ENCODE measurements around the gene BRSK2. TPM values are rescaled to one million over a fixed set of nuclear protein-coding genes. Genes with fewer than 3 reads are reported as not detected.

BRSK2 gene
- total and polyA plus RNA-seq, 2 donors (not counting 1 experiment from before 2014, with no cell fraction given) = 0.11 to 0.33 TPM

- no peaks in the 10 kb centered on the region for H4K20me1 ChIP-seq (ENCODE audit: control insufficient read depth, extremely low read depth, insufficient read depth, low read length)
These were observed 95.8 kb downstream of the BRSK2 start for GRCh38 chr11:1485504-1485885.

DNA sequence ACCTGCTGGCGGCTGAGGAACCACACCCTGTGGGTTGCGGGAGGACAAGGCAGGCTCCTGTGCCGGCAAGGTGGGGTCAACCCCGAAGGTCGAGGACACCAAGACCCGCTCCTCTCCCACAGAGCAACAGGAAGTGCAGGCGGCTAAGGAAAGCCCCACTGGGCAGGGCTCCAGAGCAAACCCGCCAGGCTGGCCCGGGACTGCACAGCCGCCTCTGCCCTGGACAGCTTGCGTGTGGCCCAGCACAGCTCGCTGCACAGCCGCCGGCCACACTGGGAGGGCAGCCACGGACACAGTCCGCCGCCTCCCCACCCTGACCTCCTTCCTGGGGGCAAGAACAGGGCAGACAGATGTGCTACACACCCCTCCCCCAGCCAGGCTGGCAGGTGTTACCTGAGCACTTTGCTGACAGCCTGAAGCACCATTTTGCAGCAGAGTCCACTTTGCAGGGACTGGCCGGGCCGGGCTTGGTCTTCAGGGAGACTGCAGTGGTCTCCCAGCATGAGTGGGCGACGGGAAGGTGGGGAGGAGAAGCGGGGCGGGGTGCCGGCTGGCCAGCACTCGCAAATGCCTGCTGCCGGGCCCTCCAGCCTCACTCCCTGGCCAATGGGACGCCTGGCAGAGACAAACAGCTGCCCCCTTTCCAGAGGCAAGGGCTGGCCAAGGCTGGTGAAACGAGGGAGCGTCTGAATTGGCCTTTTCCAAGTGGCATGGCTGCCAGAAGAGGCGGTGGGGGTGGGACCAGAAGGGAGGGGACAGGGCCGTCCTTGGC is 96.5 kb downstream of the BRSK2 start, which contains the start of gene MOB2:
Gene MOB2, minus strand, starts transcription at position 726 of the 772 bp plus-strand sequence. Its CDS starts 223 bp downstream, at position 503.
- no peaks in the 10 kb centered on the region for H3K9me3 ChIP-seq (ENCODE audit: control insufficient read depth, insufficient read depth, low read depth, low read length)
- TF ChIP-seq EZH2 (IDR thresholded peaks at IDR 0.05; ENCODE audit: low read length, missing control alignments) (no peak), CTCF (conservative IDR thresholded peaks at IDR 0.05 in 1 of 2, IDR thresholded peaks at IDR 0.05 in 1 of 2; ENCODE audit: low read depth in 1 of 2, low read length in 2 of 2) (no peak)
- H2AFZ ChIP-seq (ENCODE audit: low read length) = no peak within 1 kb of the TSS
- no peaks in the 10 kb centered on the region for H3K36me3 ChIP-seq (ENCODE audit: control insufficient read depth, insufficient read depth, low read length)
- no peaks in the 10 kb centered on the region for H3K4me1 ChIP-seq (ENCODE audit: control insufficient read depth, extremely low read depth, insufficient read depth, low read length)
- H4K20me1 ChIP-seq (ENCODE audit: control insufficient read depth, extremely low read depth, insufficient read depth, low read length) = no peaks in the 10 kb centered on the region
- peak within 1 kb of the TSS; percentile 13 for H3K4me2 ChIP-seq (ENCODE audit: extremely low read depth, insufficient read depth, low read length)
- H3K4me3 ChIP-seq (replicated peaks in 1 of 4; ENCODE audit: control extremely low read depth in 1 of 4, insufficient read depth in 1 of 4, low read depth in 3 of 4, low read length in 4 of 4) = no peak within 1 kb of the TSS
- no peaks in the 10 kb centered on the region for H3K79me2 ChIP-seq (ENCODE audit: control insufficient read depth, insufficient read depth, low read length)
- H3K27me3 ChIP-seq (ENCODE audit: control insufficient read depth, insufficient read depth, low read length) = no peaks in the 10 kb centered on the region
- H3K9ac ChIP-seq (ENCODE audit: insufficient read depth, low read length) = no peak within 1 kb of the TSS
- DNase-seq (ENCODE audit: low read depth in 2 of 2) = peak; percentile 7 to 17
- no peak within 1 kb of the TSS for H3K27ac ChIP-seq (ENCODE audit: insufficient read depth, low read length)

More at GRCh38 chr11:1485504-1485885, 95.8 kb downstream of the BRSK2 start:
- Histone ChIP-seq H3K9me3 (ENCODE audit: control insufficient read depth, insufficient read depth, low read depth, low read length) (no peaks in the 10 kb centered on the region), H3K27ac (ENCODE audit: insufficient read depth, low read length) (no peak overlapping the region), H3K4me2 (ENCODE audit: extremely low read depth, insufficient read depth, low read length) (no peak overlapping the region), H3K4me3 (replicated peaks in 1 of 4; ENCODE audit: control extremely low read depth in 1 of 4, insufficient read depth in 1 of 4, low read depth in 3 of 4, low read length in 4 of 4) (no peak overlapping the region), H2AFZ (ENCODE audit: low read length) (no peak overlapping the region), H3K27me3 (ENCODE audit: control insufficient read depth, insufficient read depth, low read length) (no peaks in the 10 kb centered on the region), H3K9ac (ENCODE audit: insufficient read depth, low read length) (no peak overlapping the region), H3K4me1 (ENCODE audit: control insufficient read depth, extremely low read depth, insufficient read depth, low read length) (no peaks in the 10 kb centered on the region), H3K79me2 (ENCODE audit: control insufficient read depth, insufficient read depth, low read length) (no peaks in the 10 kb centered on the region), H3K36me3 (ENCODE audit: control insufficient read depth, insufficient read depth, low read length) (no peaks in the 10 kb centered on the region)
- DNase-seq (ENCODE audit: low read depth in 2 of 2) = no peak
- TF ChIP-seq CTCF (conservative IDR thresholded peaks at IDR 0.05 in 1 of 2, IDR thresholded peaks at IDR 0.05 in 1 of 2; ENCODE audit: low read depth in 1 of 2, low read length in 2 of 2) = no peak
- no peak for TF ChIP-seq EZH2 (IDR thresholded peaks at IDR 0.05; ENCODE audit: low read length, missing control alignments)

DNA sequence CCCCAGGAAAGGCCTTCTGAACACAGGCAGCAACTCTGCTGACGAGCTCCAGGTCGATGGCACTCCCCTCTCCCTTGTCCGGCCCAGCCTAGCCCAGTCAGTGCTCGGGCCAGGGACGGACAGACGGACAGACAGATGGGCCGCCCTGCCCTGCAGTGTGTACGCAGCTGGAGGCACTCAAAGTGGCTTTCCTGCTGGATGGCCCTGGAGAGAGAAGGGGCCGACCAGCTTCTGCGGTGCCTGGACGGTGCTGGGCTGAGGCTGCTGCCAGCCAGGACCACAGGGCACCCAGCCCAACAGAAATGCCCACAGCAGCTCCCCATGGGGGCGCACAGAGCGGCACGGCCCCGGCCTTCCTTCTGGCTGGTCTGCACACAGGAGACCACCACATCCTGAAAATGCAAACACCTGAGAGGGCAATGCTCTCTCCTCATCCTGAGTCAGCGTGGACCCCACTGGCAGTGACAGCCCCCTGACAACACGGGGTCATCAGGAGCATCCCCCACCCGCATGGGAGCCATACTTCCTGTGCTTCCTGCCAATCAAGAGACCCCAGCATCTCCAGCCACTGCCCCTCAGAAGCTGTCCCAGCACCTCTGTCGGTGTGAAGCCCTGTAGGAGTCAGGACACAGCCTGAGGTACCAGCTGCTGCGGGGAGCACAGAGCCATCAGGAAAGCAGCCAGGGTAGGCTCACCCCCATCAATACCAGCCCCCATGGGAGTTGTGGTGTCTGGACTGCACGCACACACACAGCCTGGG is 97.5 kb downstream of the BRSK2 start:
- Histone ChIP-seq H3K4me1 (ENCODE audit: control insufficient read depth, extremely low read depth, insufficient read depth, low read length) (no peaks in the 10 kb centered on the region), H3K79me2 (ENCODE audit: control insufficient read depth, insufficient read depth, low read length) (peaks cover 4% of the 10 kb centered on the region), H3K27ac (ENCODE audit: insufficient read depth, low read length) (no peak overlapping the region), H3K36me3 (ENCODE audit: control insufficient read depth, insufficient read depth, low read length) (no peaks in the 10 kb centered on the region), H3K9me3 (ENCODE audit: control insufficient read depth, insufficient read depth, low read depth, low read length) (no peaks in the 10 kb centered on the region), H2AFZ (ENCODE audit: low read length) (no peak overlapping the region), H4K20me1 (ENCODE audit: control insufficient read depth, extremely low read depth, insufficient read depth, low read length) (peaks cover 3% of the 10 kb centered on the region), H3K4me2 (ENCODE audit: extremely low read depth, insufficient read depth, low read length) (no peak overlapping the region), H3K27me3 (ENCODE audit: control insufficient read depth, insufficient read depth, low read length) (no peaks in the 10 kb centered on the region), H3K9ac (ENCODE audit: insufficient read depth, low read length) (no peak overlapping the region), H3K4me3 (replicated peaks in 1 of 4; ENCODE audit: control extremely low read depth in 1 of 4, insufficient read depth in 1 of 4, low read depth in 3 of 4, low read length in 4 of 4) (no peak overlapping the region)
- no peak for DNase-seq (ENCODE audit: low read depth in 2 of 2)
- TF ChIP-seq EZH2 (IDR thresholded peaks at IDR 0.05; ENCODE audit: low read length, missing control alignments) (no peak), CTCF (conservative IDR thresholded peaks at IDR 0.05 in 1 of 2, IDR thresholded peaks at IDR 0.05 in 1 of 2; ENCODE audit: low read depth in 1 of 2, low read length in 2 of 2) (no peak)
